GM10248 (cell line): Measurements from ENCODE around the gene RTCB.
"Not testable (repeated sequence)": the region's sequence is repeated elsewhere in the genome, so short reads cannot be mapped to it uniquely, and the experiment has no call there.

Source experiments
- CTCF ChIA-PET: fragments of 300-600 bp; sonication (Branson Sonifier 250); formaldehyde crosslinking; extraction: SDS; loops from one replicate; lab custom pipeline; 2021; ENCODE audit warnings: antibody characterized with exemption; lab: Yijun Ruan, JAX
- POLR2A ChIA-PET: fragments of 350-650 bp; sonication (Branson Sonifier 250); formaldehyde crosslinking; extraction: SDS; loops from one replicate; lab custom pipeline; 2020; ENCODE audit warnings: antibody characterized with exemption; lab: Yijun Ruan, JAX
- DNase-seq: peaks from one replicate; pipeline ENCODE4 v3.0.0; 2012; ENCODE audit errors: extremely low spot score
- TF ChIP-seq, protein P1 (sequence below): IDR thresholded peaks from 2 replicates; pipeline ENCODE4 v1.5.1; 2012; ENCODE audit warnings: mild to moderate bottlenecking, low read depth; ENCODE audit errors: extremely low read depth, missing control alignments, control extremely low read depth

RTCB gene

DNA sequence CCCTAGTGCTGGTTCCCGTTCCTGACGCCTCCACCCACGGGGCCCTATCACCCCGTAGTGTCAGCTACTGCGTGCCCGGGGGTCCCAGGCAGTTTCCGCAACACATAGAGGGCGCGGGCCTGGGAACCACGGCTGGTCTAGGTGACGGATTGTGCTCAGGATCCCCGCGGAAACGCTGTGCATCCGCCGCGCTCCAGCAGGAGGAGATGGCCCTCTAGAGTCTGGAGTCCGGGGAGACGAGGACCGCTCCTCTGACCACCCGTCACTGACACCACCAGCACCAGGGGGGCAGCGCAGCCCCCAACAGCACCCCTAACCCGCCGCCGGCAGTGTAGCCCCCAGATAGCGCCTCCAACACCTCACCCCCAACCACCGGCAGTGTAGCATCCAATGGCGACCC lies 58.8 kb downstream of the RTCB start:
- no peak for DNase-seq
- TF ChIP-seq, protein P1, sequence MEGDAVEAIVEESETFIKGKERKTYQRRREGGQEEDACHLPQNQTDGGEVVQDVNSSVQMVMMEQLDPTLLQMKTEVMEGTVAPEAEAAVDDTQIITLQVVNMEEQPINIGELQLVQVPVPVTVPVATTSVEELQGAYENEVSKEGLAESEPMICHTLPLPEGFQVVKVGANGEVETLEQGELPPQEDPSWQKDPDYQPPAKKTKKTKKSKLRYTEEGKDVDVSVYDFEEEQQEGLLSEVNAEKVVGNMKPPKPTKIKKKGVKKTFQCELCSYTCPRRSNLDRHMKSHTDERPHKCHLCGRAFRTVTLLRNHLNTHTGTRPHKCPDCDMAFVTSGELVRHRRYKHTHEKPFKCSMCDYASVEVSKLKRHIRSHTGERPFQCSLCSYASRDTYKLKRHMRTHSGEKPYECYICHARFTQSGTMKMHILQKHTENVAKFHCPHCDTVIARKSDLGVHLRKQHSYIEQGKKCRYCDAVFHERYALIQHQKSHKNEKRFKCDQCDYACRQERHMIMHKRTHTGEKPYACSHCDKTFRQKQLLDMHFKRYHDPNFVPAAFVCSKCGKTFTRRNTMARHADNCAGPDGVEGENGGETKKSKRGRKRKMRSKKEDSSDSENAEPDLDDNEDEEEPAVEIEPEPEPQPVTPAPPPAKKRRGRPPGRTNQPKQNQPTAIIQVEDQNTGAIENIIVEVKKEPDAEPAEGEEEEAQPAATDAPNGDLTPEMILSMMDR = no peak
- CTCF ChIA-PET = no interaction called here
- POLR2A ChIA-PET = no interaction called here

DNA sequence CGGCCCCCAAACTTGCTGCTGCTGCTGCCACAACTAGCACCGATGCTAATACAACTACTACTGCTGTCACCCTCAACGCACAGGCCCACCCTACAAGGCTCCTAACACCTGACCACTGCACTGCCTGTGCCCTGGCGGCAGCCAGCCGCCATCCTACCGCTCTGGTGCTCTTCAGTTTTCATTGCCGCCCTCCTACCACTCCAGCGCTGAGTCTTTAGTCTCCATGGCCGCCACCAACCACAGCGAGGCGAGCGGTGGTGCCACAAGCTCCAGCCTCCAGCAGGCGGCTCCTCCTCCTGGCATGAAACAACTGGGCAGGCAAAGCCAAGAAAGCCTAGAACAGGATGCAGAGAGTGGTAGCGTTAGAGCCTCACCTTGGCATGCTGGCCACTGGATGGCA lies 59.4 kb downstream of the RTCB start:
- DNase-seq = no peak
- POLR2A ChIA-PET = no interaction called here
- TF ChIP-seq, protein P1 = no peak
- CTCF ChIA-PET = no interaction called here

DNA sequence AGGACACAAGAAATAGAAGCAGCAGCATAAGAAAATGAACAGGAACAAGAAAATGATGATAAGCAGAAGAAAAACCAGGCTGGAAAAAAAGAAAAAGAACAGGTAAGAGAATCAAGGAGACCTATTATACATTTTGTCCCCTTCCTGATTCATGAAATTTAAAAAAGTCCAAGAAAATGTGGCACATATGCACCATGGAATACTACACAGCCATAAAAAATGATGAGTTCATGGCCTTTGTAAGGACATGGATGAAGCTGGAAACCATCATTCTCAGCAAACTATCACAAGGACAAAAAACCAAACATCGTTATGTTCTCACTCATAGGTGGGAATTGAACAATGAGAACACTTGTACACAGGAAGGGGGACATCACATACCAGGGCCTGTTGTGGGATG lies 60.2 kb downstream of the RTCB start:
- DNase-seq, POLR2A ChIA-PET, CTCF ChIA-PET: not testable (repeated sequence)

DNA sequence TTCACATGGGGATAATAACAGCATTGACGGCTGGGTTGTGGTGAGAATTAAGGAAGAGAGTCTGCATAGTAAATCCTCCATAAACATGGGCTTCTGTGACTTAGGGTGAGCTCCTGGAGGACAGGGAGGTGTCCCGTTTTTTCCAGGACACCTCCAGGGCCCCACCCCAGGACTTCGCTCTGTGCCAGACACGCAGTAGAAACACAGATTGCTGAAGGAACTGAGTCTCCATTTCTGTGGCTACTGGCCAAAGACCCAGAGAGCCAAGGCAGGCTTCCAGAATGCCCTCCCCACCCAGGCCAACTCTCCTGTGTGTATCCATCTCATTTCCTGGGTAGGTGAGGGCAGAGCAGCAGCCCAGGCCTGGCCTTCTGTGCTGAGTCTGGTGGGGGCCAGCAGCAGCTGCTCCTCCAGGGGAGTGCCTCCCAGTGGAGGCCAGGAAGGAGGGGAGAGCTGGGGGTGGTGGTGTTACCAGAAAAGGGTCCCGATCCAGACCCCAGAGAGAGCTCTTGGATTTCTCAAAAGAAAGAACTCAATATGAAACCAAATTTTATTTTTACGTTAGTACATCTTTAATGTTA lies 63.9 kb downstream of the RTCB start:
- POLR2A ChIA-PET = no interaction called here
- DNase-seq = no peak
- CTCF ChIA-PET = no interaction called here
- TF ChIP-seq, protein P1 = no peak

DNA sequence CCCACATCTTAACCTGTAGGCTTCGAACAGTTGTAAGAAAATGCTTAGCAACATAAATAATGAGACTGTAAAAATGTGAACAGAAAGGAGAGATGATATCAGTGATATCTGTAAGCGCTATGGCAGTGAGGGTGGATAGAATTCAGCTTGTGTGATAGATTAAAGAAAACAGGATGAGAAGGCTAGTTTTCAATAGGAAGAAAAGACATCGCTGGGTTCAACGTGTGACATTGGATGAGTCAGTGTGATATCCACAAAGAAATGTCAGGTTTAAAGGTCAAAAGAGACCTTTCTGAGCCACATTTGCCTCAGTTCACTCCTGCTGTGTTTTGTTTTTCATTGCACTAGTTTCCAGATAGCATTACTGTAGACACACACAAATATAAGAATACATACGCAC lies 68.1 kb downstream of the RTCB start:
- CTCF ChIA-PET = interaction anchor here (1.6 kb wide), 1 partner anchor 77 kb away, joined by 3 read pairs; no protein-coding TSS in a partner anchor
- no peak for DNase-seq
- TF ChIP-seq, protein P1 = no peak
- POLR2A ChIA-PET = no interaction called here

DNA sequence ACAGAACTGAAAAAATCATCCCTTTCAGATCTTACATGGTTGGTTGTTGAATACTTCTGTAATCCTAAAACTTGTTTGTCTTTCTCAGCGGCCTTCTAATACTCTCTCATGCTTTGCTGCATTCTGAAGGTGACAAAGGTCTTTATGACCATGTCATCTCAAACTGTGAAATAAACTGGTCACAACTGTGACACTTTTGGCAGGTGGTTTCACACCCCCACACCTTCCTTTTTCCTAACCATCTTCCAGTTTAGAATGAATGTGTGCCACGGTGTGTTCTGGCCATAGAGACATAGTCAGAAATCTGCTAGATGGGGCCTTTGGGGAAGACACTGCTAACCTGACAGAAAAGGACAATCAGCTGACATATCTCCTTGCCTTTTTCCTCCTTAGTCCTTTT lies 69.1 kb downstream of the RTCB start:
- POLR2A ChIA-PET = no interaction called here
- TF ChIP-seq, protein P1 = no peak
- CTCF ChIA-PET = interaction anchor here (1.6 kb wide), 1 partner anchor 77 kb away, joined by 3 read pairs; no protein-coding TSS in a partner anchor

DNA sequence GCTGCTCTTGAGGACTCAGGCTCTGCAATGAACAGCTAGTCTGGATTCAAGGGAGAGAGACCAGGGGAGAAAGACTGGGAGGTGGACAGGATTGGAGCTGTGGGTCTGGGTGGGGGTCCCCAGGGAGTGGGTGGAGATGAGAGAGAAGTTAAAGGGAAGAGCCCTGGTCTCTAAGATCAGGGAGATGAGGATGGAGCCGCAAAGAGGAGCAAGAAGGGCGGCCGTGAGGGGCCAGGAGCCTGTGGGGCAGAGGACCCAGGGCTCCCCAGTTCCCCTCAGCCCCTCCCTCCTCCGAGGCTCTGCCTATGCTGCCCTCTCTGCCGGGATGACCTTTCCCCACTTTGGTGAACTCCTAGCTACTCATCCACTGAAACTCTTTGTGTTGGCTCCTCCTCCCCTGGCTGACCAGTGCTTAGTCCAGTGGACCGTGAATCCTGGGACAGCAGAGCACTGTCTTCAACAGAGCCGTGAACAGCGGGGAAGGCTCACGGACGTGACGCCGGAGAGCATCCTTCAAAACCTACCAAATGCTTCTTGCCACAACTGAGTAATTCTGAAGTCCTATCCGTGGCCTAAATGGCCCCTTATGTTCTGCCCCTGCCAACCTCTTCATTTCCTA lies 70.8 kb downstream of the RTCB start:
- CTCF ChIA-PET = no interaction called here
- TF ChIP-seq, protein P1 = no peak

More for the DNA sequence above, 69.1 kb downstream of the RTCB start:
- no peak for DNase-seq

More for the DNA sequence above, 70.8 kb downstream of the RTCB start:
- POLR2A ChIA-PET = no interaction called here
- no peak for DNase-seq
